GM18868 (cell line): Measurements from ENCODE around the gene MYOC.
"Not testable (repeated sequence)": the region's sequence is repeated elsewhere in the genome, so short reads cannot be mapped to it uniquely, and the experiment has no call there.

Experiments
- ATAC-seq: cut with Tn5 transposase; IDR thresholded peaks from one replicate; pipeline ENCODE4 v1.9.1; 2021; ENCODE audit warnings: mild to moderate bottlenecking, moderate library complexity; ENCODE audit not compliant: unreplicated experiment

MYOC gene

DNA sequence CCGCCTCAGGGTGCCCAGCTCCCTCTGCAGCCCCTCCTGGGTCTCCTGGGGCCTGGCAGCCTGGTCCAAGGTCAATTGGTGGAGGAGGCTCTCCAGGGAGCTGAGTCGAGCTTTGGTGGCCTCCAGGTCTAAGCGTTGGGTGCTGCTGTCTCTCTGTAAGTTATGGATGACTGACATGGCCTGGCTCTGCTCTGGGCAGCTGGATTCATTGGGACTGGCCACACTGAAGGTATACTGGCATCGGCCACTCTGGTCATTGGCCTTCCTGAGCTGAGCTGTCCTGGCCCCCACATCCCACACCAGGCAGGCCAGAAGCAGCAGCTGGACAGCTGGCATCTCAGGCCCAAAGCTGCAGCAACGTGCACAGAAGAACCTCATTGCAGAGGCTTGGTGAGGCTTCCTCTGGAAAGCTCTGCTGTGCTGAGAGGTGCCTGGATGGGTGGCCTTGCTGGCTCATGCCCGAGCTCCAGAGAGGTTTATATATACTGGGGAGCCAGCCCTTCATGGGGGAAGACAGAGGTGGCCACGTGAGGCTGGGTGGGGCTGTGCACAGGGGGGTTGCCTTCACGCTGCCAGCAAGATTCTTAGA lies at the start of gene MYOC:
Gene MYOC (minus strand): TSS at position 455 of the 589 bp plus-strand sequence. CDS start 77 bp downstream, at position 378.
- ATAC-seq: no peak

DNA sequence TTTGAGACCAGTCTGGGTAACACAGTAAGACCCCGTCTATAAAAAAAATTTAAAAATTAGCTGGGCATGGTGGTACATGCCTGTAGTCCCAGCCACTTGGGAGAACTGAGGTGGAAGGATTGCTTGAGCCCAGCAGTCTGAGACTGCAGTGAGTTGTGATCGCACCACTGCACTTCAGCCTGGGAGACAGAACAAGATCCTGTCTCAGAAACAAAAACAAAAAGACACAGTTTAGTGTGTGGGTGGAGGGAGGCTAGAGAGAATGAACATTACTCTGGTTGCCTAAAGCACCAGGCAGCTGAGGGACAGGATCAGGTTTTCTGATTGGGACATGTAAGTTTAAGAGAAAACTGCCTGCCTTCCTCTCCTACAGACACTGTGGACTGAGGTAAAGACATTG lies 47.0 kb upstream of the MYOC start:
- ATAC-seq: no peak

DNA sequence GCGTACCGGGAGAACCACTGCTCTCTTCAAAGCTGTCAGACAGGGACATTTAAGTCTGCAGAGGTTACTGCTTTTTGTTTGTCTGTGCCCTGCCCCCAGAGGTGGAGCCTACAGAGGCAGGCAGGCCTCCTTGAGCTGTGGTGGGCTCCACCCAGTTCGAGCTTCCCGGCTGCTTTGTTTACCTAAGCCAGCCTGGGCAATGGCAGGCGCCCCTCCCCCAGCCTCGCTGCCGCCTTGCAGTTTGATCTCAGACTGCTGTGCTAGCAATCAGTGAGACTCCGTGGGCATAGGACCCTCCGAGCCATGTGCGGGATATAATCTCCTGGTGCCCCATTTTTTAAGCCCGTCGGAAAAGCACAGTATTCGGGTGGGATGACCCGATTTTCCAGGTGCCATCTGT lies 43.3 kb upstream of the MYOC start:
- not testable (repeated sequence) for ATAC-seq

DNA sequence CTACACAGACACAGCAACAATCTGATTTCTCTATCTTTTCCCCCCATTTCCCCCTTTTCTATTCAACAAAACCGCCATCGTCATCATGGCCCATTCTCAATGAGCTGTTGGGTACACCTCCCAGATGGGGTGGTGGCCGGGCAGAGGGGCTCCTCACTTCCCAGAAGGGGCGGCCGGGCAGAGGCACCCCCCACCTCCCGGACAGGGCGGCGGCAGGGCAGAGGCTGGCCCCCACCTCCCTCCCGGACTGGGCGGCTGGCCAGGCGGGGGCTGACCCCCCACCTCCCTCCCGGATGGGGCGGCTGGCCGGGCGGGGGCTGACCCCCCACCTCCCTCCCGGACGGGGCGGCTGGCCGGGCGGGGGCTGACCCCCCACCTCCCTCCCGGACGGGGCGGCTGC lies 41.1 kb upstream of the MYOC start:
- ATAC-seq: not testable (repeated sequence)

DNA sequence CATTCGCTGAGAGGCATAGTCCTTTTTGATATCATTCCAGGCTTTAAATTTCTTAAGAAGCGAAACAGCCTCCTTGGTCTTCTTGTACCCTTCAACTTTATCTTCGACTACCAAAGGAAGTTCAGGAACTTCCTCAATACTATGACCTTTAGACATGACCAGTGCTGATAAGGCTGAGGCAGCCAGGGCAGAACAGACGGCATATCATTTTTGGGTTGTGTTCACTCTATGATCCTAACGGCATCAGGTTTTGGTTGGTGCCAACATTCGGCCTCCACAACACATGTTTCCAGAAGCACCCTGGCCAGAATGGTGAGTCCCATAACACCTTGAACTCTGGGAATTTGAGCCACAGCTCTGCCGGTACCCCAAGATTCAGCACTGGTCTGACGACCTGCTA lies 31.4 kb upstream of the MYOC start:
- ATAC-seq: no peak

DNA sequence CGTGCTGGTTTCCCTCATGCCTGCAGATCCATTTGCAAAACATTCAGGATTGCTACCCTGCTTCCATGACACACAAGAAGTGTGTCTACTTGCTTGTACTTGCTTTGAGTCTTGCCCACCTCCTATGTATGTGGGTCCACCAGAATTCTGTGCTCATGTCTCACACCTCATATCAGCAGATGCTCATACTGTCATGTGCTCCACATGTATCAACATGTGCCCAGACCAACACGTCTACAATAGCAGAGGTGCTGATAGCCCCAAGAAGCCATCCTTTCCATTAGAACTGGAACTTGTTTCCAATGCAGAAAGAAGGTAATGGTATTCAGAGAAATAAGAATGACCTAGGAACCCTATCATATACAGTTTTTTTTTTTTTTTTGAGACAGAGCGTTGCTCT lies 27.9 kb upstream of the MYOC start:
- no peak for ATAC-seq

DNA sequence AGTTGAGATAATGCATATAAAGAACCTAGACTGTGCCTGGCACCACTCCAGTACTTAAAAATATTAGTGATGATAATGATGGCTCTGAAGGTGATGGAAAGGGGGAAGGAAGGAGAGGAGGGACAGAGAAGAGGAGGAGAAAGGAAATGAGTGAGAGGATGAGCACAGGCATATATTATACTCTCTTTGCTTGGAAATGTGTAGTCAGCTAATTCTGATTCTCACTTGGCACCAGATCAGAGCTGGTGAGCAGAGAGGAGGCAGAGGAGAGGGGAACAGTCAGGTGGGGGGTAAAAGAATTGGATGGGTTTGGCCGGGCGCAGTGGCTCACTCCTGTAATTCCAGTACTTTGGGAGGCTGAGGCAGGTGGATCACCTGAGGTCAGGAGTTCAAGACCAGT lies 24.3 kb upstream of the MYOC start:
- no peak for ATAC-seq

DNA sequence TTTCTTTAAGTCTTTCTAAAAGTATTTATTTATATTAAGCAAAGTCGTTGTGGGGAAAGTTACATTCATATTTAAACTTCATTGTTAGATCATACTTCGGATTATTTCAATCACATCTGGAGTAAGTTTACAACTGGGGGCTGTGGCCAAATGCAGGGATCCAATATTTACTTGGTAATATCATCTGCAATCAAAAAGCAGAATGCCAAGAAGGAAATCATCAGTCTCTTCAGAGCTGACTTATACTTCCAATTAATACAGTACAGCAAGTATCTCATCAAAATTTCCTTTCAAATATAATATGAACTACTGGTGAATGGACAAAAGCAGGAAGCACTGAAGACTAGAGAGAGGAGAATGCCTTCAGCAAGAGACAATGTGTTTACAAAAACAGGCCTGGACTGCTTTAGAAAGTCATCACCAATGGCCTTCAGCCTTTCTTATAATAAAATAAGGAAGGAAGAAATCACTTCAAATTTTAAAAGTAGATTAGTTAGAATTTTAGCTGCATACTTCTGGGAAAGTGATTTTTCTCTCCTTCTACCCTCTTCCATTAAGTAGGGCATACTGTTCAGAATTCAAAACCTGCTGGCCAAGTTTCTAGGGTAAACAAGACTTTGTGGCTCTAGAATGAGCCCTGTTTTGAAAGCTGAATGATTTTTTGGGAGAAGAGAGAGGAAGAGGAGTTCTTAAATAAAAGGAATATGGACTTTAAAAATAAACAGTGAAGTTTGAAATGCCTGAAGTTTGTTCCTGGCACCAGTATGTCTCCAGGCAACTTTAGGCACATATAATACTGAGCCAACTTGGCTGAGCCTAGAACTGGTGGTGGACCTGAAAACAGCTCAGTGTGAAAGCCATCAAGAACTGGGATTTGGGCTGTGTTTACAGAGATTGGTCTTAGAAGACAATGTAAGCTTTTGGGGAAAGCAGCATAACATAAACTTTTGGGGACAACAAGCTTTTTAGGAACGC lies 22.2 kb upstream of the MYOC start:
- no peak for ATAC-seq

DNA sequence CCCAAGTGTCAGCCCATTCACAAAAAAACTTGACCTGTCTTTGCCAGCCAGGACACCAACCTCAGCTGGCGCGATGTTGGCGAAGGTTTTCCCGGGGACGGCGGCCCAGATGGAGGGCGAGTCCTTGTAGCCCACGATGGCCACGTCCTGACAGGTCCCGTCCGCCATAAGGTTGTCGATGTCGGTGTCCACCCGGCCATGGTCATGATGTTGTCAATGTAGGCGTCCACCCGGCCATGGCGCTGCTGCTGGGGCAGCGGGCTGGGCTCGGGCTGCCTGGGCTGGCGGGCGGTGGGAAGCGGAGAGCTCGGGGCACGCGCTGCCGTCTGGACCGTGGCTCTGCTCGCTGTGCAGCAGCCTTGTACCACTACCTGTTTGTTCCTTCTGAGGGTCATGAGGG lies 18.3 kb upstream of the MYOC start:
- ATAC-seq: no peak

DNA sequence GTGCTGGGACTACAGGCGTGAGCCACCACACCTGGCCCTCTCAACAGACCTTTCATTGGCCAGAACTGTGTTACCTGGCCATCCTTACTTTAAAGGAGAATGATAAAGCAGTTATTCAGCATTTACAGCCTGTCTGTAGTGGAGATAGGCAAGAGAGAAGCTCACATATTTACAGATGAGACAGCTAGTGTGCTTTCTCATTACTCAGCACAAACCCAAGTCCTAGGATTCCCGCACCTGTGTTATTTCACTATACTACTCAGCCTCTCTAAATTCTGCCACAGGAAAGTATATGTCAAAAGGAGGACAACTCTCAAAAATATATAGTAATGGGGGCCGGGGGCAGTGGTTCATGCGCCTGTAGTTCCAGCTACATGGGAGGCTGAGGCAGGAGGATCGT lies 15.9 kb upstream of the MYOC start:
- no peak for ATAC-seq

DNA sequence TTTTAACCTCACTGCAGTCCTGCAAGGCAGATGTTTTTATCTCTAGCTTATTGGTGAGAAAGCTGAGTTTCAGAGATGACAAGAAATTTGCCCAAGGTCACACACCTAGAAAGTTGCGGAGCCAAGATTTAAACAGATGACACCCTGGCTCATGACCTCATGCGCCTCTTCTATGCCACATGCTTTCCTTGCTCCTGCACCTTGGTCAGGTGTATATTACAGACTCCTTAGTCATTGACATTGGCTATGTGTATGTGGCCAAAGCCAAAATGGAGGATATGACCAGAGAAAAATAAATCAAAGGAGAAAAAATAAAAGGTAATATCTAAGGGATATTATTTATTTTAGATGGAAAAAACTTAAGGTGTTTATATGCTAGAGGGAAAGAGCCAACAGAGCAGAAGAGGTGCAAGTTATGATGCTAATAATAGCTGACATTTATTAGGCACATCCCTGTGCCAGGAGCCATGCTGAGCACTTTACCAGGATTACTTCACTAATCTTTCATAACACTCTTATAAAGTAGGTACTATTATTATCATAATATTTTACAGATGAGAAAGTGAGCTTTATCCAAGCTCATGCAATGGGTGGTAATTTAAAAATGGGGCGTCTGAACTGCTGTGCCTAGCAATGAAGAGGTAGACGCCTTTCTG lies 13.8 kb upstream of the MYOC start:
- no peak for ATAC-seq

DNA sequence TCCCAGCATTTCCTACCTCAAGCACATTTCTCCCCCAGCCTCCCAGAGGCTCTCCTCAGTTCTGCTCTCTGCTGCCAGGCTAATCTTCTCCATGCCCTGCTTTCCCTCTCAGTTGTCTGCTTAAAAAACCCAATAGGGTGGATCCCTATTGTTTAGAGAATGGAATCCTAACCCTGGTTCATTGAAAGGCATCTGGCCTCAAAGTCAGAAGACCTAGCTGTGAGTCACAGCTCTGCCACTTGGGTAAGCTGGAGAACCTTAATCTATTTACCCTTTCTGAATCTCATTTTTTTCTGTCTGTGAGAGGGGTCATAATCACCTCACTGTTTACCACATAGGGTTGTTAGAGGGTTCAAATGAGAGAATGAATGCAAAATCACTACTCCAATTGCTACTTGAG lies 12.5 kb upstream of the MYOC start:
- no peak for ATAC-seq

DNA sequence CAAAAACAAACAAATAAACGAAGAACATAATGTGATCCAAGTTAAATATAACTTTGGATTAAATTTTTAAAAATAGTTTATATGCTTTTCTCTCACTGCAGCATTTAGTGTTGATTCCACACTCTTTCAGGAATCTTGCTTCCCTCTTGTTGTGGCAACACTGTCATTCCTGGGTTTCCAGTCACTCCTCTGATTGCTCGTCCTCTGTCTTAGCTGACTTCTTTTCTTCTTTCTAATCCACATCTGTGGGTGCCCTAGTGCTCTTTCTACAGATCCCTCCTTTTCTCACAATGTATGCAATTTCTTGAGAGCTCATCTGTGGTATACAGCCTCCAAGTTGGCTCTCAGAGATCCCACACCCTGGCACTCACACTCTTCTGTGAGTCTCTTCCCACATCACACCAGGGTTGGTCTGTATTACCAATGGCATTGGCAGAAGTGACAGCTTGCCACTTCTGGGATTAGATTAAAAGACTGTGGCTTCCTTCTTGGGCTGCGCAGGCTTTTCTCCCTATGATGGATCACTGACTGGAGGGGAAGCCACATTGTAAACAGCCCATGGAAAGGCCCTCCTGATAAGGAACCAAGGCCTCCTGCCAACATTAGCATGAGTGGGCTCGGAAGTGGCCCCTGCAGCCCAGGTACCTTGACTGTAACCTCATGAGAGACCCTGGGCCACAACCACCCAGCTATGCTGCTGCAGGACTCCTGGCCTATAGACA lies 11.5 kb upstream of the MYOC start:
- no peak for ATAC-seq

DNA sequence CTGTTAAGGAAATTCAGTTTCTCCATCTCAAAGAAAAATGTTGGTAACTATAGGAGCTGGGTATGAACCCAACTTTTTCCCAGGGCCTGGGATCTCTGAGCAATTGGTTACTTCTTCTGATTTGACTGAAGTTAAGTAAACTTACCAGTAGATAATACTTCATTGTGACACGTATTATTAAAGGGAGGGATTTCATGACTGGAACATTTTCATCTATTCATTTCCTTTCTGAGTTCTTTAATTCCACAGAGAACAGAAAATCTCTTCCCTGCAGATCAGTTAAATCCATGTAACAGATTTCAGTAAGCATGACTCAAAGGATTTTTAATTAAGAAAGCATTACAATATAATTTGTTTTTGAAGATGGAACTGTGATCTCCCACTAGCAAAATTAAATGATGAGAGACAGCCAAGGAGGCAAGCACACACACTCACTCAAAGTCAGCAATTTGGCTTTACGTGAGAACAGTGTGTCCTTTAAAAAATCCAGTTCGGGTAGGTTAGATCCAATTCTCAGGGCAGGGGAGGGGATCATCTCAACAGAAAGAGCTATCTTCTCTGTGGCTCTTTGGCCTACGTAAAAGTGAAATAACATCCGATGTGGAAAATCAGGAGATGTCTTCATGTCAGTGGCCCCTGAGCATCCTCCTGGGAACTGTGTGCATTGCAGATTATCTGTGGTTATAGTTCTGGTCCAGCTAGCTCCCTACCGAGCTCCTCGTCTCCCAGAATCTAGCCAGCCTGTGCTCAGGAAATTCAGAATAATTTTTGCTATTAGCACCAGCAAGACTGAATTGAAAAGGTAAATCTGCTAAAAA lies 10.8 kb upstream of the MYOC start:
- no peak for ATAC-seq

DNA sequence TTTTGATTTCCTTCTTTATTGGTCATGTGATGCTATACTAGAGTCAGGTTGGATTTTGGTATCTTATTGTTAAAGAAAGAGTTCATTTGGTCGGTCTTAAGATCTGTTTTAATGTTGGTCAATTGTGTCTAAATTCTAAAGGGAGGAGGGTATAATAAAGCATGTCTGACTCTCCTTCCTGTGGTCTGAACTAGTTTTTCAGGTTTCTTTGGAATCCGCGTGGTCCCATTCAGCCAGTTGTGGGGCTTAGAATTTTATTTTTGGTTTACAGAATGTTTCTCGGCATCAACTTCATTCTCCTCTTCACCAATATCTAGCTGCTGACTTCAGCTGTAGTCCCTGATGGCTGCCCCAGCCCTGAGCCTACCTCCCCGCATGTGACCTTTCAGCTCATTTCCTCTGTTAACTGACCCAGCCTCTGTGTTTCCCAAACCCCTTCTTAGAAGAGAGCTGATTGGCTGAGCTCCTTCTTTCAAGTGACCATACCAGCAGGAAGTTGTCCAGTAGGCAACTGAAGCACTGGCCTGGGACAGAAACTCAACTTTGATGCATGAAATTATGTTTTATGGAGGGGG lies 8.7 kb upstream of the MYOC start:
- ATAC-seq: no peak

DNA sequence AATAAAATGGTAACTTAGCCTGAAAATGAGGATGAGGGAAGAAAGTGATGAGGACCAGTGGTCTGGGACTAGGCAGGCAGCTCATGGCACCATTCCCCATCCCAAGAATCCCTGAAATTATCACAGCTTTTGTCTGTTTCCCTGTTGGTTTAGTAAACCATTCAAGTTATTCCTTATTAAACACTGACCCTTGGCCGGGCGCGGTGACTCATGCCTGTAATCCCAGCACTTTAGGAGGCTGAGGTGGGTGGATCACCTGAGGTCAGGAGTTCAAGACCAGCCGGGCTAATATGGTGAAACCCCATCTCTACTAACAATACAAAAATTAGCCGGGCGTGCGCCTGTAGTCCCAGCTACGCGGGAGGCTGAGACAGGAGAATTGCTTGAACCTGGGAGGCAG lies 3.7 kb upstream of the MYOC start:
- ATAC-seq: not testable (repeated sequence)

DNA sequence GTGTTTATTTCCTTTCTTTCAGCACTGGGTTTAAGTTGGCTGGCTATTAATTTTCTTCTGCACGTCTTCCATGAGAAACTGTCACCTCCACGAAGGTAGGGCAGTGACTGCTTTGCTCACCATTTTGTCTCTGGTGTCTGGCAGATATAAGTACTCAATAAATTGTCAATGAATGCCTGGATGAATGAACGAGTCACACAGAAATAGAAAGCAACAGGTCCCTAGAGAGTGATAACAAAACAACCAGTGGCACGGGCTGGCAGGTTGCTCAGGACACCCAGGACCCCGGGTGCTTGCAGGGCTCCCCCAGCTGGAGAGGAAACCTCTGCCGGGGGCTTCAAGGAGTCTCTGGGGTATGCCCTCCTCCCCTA lies 3.2 kb upstream of the MYOC start:
- ATAC-seq: no peak

DNA sequence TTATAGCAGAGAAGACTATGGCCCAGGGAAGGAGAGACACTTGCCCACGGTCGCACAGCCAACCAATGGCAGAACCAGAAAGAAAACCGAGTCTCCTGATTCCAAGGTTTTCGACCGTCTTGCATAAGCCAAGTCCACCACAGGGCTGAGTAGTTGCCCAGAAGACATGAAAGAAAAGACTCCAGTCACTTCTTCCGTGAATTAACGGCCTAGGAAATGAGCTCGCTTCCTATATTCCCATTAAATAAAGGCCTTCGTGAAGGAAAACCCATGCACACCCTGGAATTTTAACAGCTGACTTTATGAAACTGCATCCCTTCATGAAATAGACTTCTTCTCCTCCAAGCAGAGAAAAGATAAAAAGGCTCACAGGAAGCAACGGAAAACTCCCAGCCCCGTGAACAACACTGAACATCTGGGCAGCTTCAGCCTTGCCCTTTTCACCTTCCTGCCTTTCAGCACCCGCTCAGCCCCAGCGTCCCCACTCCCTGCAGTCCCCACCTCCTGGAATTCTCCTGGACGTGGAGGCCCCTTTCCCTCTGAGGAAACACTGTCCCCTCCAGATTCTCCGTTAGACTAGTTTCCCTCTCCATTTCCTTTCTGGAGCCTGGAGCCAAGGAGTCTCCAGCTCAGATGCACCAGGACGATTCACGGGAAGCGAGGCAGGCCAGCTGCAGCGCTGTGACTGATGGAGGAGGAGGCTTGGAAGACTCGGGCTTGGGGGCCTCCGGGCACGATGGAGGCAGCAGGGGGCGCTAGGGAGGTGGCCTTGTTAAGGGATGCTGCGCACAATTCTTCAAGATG lies 2.7 kb upstream of the MYOC start:
- ATAC-seq: peak; percentile 89
